BLaER1 treated with 17β-estradiol and CSF1 and Interleukin-3, amounts not matched to agents 10 nM and 100 nM (cell line): ENCODE measurements around the gene NEIL1.

Experiments
- H3K27ac ChIP-seq, 11 experiments: shearing (Covaris generic); formaldehyde crosslinking; 2 replicates each; pipeline ENCODE4 v1.8.1; 2022
- H3K27me3 ChIP-seq, 11 experiments: shearing (Covaris generic); formaldehyde crosslinking; 2 replicates each; pipeline ENCODE4 v1.8.1; 2022
- H3K36me3 ChIP-seq, 11 experiments: shearing (Covaris generic); formaldehyde crosslinking; 2 replicates each; pipeline ENCODE4 v1.8.1; 2022
- H3K4me1 ChIP-seq, 10 experiments: shearing (Covaris generic); formaldehyde crosslinking; 2 replicates each; pipeline ENCODE4 v1.8.1; 2022
- H3K4me2 ChIP-seq, 11 experiments: shearing (Covaris generic); formaldehyde crosslinking; 2 replicates each; pipeline ENCODE4 v1.8.1; 2022
- H3K4me3 ChIP-seq, 10 experiments: shearing (Covaris generic); formaldehyde crosslinking; 2 replicates each; pipeline ENCODE4 v1.8.1; 2022
- H3K9ac ChIP-seq, 11 experiments: shearing (Covaris generic); formaldehyde crosslinking; 2 replicates each; pipeline ENCODE4 v1.8.1; 2022
- H3K9me3 ChIP-seq, 11 experiments: shearing (Covaris generic); formaldehyde crosslinking; replicated peaks in 1 of 11; 2 replicates each; pipeline ENCODE4 v1.8.1; 2022
- H4K20me1 ChIP-seq, 11 experiments: shearing (Covaris generic); formaldehyde crosslinking; 2 replicates each; pipeline ENCODE4 v1.8.1; 2022
- Cebpa-rat ChIP-seq, 11 experiments: shearing (Covaris generic); IDR thresholded peaks; 2 replicates each; pipeline ENCODE4 v1.8.1; 2022

NEIL1 gene

DNA sequence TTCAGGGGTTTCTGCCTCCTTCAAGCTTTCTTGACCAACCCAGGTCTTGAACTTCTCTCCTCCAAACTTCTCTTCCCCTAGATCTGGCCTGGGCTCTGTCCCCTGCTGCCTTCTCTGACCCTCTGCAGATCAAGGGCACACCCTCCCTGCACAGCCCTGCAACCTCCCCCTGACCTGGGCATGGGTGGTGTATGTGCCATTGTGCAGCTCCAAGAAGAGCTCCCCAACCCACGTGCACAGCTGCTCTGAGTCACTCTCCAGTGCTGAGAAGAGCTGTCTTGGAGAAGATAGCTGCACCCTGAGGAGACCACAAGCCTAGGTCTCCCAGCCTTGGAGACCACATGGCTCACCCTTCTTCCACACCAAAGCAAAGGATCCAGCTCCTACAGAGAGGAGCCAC lies 13.6 kb downstream of the NEIL1 start:
- peaks cover 64 to 98% (median 76%) of the 10 kb centered on the region in 11 experiments for H3K36me3 ChIP-seq
- H3K9ac ChIP-seq: no peak overlapping the region; a peak in 1 of 22 replicates
- H3K27ac ChIP-seq: no peak overlapping the region
- no peaks in the 10 kb centered on the region for H3K9me3 ChIP-seq
- H3K4me2 ChIP-seq: no peak overlapping the region
- no peaks in the 10 kb centered on the region for H3K27me3 ChIP-seq
- H4K20me1 ChIP-seq: peaks cover 0 to 82% (median 21%) of the 10 kb centered on the region in 11 experiments; a peak in 13 of 22 replicates
- no peak overlapping the region for H3K4me3 ChIP-seq
- no peak for TF ChIP-seq Cebpa-rat (IDR thresholded peaks at IDR 0.05)
- H3K4me1 ChIP-seq: peaks cover 0 to 26% (median 21%) of the 10 kb centered on the region in 10 experiments; a peak in 17 of 20 replicates

DNA sequence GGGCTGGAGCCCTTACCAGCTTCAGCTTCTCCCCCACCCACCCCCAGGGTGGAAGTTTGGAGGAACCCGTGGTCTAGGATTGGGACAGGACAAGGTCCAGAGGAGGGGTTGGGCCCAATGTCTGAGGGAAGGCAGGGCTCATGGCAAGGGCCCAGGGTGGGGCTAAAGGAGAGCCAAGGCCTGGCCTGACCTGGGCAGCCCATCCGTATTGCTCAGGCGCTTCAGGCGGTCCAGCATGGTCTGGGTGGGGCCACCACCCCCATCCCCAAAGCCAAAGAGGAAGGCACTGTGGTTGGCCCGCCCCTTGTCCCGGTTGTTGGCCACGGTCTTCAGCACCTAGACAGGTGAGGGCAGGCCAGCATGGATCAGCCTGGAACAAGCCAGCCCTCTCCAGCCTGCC lies 14.0 kb downstream of the NEIL1 start:
- H3K27ac ChIP-seq: no peak overlapping the region
- H3K9ac ChIP-seq: no peak overlapping the region; a peak in 1 of 22 replicates
- no peak overlapping the region; a peak in 1 of 22 replicates for H3K4me2 ChIP-seq
- no peak overlapping the region for H3K4me3 ChIP-seq
- no peak for TF ChIP-seq Cebpa-rat (IDR thresholded peaks at IDR 0.05)
- no peaks in the 10 kb centered on the region for H3K27me3 ChIP-seq
- no peaks in the 10 kb centered on the region for H3K9me3 ChIP-seq
- H4K20me1 ChIP-seq: peaks cover 0 to 83% (median 20%) of the 10 kb centered on the region in 11 experiments; a peak in 13 of 22 replicates
- H3K4me1 ChIP-seq: peaks cover 0 to 26% (median 21%) of the 10 kb centered on the region in 10 experiments; a peak in 17 of 20 replicates
- H3K36me3 ChIP-seq: peaks cover 68 to 98% (median 78%) of the 10 kb centered on the region in 11 experiments

DNA sequence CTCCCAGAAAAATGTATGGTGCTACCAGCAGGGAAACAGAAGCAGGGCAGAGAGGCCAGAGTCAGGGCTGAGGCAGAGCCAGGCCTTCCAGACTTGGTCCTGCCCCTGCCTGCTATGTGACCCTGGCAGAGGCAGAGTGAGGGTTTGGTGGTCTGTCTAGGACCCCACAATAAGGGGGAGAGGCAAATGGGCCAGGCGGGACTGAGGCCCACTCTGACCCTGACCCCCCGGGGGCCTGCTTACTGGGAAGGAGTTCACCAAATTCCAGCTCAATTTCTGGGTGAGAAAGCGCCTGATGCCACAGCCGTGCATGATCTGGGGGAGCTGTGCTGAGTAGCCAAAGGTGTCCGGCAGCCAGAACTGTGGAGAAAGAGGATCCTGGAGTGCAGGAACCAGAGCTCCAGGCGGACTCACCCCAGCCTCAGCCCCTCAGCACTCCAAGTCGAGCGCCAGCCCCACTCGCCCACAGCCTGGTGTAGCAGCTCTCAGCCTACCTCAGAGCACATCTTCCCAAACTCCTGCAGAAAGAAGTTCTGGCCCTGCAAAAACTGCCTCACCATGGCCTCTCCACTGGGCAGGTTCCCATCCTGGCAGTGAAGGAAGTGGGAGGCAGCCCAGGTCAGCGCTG lies 14.6 kb downstream of the NEIL1 start:
- H4K20me1 ChIP-seq: peaks cover 1 to 83% (median 23%) of the 10 kb centered on the region in 11 experiments; a peak in 17 of 22 replicates
- H3K27me3 ChIP-seq: no peaks in the 10 kb centered on the region
- H3K27ac ChIP-seq: 0 out of 22 replicates have a peak overlapping the region, but pooled peaks of 1 of the 11 experiments have one; percentile 44
- TF ChIP-seq Cebpa-rat (IDR thresholded peaks at IDR 0.05): no peak
- H3K36me3 ChIP-seq: peaks cover 69 to 98% (median 78%) of the 10 kb centered on the region in 11 experiments
- H3K9ac ChIP-seq: peak overlapping the region in 1 of 11 experiments; percentile 57; a peak in 1 of 22 replicates
- peak overlapping the region in 2 of 11 experiments; percentile 72 to 82; a peak in 2 of 22 replicates for H3K4me2 ChIP-seq
- no peaks in the 10 kb centered on the region for H3K9me3 ChIP-seq
- no peak overlapping the region for H3K4me3 ChIP-seq
- H3K4me1 ChIP-seq: peaks cover 0 to 28% (median 21%) of the 10 kb centered on the region in 10 experiments; a peak in 17 of 20 replicates

DNA sequence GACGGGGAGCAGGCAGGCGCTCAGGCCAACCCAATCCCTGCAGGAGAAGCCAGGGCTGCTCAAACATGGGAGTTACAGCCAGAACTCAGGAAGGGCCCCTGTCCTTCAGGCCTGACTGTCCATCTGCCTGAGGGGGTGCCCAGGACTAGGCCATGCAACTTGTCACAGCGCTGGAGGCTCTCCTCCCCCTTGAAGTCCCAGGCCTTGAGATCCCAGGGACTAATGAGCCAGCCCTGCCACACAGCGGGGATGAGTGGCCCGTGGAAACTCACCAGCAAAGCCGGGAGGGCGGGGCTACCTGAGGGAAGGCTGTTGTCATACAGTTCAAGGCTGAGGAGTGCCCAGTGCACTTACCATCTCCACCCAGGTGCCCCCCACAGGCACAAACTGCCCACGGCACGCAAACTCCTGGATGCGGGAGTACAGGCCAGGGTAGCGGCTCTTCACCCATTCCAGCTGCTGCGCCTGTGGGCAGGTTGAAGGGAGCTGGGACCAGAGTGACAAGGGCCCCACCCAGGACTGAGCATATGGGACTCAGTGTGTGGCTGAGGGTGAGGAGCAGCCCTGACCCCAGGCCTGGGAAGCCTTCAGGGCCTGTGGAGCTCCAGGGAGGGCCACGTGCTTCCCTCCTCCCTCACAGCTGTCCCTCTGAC lies 15.3 kb downstream of the NEIL1 start:
- Histone ChIP-seq H3K27ac (peak overlapping the region in 6 of 11 experiments; percentile 6 to 59 (median 28); a peak in 6 of 22 replicates), H3K36me3 (peaks cover 69 to 98% (median 79%) of the 10 kb centered on the region in 11 experiments), H3K4me1 (peaks cover 0 to 34% (median 24%) of the 10 kb centered on the region in 10 experiments; a peak in 17 of 20 replicates), H3K4me2 (peak overlapping the region in 8 of 11 experiments; percentile 18 to 88 (median 71); a peak in 16 of 22 replicates), H3K27me3 (no peaks in the 10 kb centered on the region), H4K20me1 (peaks cover 7 to 84% (median 26%) of the 10 kb centered on the region in 11 experiments; a peak in 19 of 22 replicates), H3K4me3 (no peak overlapping the region), H3K9me3 (no peaks in the 10 kb centered on the region), H3K9ac (peak overlapping the region in 8 of 11 experiments; percentile 33 to 62 (median 48); a peak in 14 of 22 replicates)
- TF ChIP-seq Cebpa-rat (IDR thresholded peaks at IDR 0.05): no peak

DNA sequence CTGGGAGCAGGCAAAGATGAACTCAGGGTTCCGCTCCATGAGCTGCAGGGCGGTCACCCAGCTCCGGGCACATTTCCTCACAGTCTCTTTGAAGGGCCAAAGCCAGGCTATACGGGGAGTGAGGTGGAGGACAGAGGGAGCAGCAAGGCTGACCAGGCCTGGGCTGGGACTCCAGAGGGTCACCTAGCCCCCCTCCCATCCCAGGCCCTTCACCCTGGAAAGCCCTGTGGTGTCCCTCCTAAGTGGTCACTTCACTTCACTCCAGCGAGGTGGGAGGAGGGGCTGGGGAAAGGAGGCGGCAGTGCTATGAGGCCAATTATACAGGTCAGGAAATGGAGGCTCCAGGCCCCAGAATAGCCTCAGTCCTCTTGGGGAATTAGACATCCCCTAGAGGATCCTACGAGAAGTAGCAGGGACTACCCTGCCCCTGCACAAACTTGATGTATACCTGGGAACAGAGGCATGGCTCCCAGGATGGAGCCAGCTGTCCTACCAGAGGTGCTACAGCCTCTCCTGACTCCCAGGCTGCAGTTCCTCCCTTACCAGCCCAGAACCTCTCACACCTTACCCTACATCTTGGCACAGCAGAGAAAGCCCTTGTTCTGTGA lies 15.9 kb downstream of the NEIL1 start:
- Histone ChIP-seq H3K4me3 (no peak overlapping the region), H3K27ac (peak overlapping the region in 6 of 11 experiments; percentile 6 to 59 (median 28); a peak in 7 of 22 replicates), H3K9ac (peak overlapping the region in 8 of 11 experiments; percentile 33 to 62 (median 48); a peak in 15 of 22 replicates), H4K20me1 (peaks cover 13 to 90% (median 32%) of the 10 kb centered on the region in 11 experiments; a peak in 19 of 22 replicates), H3K27me3 (no peaks in the 10 kb centered on the region), H3K9me3 (no peaks in the 10 kb centered on the region), H3K4me1 (peaks cover 0 to 40% (median 30%) of the 10 kb centered on the region in 10 experiments; a peak in 18 of 20 replicates), H3K36me3 (peaks cover 65 to 97% (median 83%) of the 10 kb centered on the region in 11 experiments), H3K4me2 (peak overlapping the region in 10 of 11 experiments; percentile 11 to 88 (median 66); a peak in 16 of 22 replicates)
- TF ChIP-seq Cebpa-rat (IDR thresholded peaks at IDR 0.05): no peak

DNA sequence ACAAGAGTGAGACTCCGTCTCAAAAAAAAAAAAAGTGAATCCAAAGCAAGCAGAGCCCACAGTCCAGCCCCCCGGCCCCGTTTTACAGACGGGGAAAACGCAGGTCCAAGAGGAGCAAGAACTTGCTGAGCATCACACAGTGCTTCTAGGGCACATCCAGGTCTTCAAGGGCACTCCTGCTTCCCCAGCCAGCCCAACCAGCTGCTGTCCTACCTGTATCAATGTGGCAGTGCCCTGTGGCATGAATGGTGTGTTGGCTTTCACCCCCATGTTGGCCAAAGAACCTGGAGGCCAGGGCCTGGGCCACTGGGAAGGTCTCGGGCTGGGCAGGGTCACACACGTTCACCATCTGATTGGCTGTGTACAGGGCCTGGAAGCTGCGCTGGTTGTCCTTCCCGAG lies 16.9 kb downstream of the NEIL1 start:
- Histone ChIP-seq H3K4me3 (no peak overlapping the region), H3K4me1 (peaks cover under 1 to 42% (median 31%) of the 10 kb centered on the region in 10 experiments; a peak in 19 of 20 replicates), H4K20me1 (peaks cover 13 to 83% (median 32%) of the 10 kb centered on the region in 11 experiments; a peak in 19 of 22 replicates), H3K27ac (no peak overlapping the region), H3K27me3 (no peaks in the 10 kb centered on the region), H3K9ac (no peak overlapping the region; a peak in 1 of 22 replicates), H3K4me2 (peak overlapping the region in 5 of 11 experiments; percentile 1 to 84 (median 18); a peak in 4 of 22 replicates), H3K36me3 (peaks cover 54 to 87% (median 73%) of the 10 kb centered on the region in 11 experiments), H3K9me3 (no peaks in the 10 kb centered on the region)
- TF ChIP-seq Cebpa-rat (IDR thresholded peaks at IDR 0.05): no peak

DNA sequence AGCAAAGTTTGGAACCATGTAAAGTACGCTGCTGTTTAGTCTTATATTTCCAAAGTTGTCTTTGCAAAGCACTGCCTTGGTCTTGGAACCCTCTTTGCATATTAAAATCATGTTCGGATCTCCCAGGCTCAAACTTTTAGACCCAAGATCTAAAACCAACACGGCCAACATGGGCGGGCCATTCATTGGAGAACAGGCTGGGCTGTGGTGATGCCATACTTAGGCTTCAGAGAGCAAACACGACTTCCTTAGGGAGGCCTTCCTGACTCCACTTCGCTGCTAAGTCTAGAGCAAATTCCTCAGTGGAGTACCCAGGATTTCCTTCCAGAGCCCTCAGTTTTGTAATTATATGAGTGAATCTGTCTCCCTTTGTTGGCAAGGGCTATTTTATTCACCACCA lies 18.0 kb downstream of the NEIL1 start:
- Histone ChIP-seq H3K36me3 (peaks cover 44 to 82% (median 67%) of the 10 kb centered on the region in 11 experiments), H3K4me2 (no peak overlapping the region), H3K9me3 (no peaks in the 10 kb centered on the region), H3K4me3 (no peak overlapping the region), H3K4me1 (peaks cover 11 to 53% (median 42%) of the 10 kb centered on the region in 10 experiments), H3K27ac (no peak overlapping the region), H3K27me3 (no peaks in the 10 kb centered on the region), H4K20me1 (peaks cover 17 to 74% (median 33%) of the 10 kb centered on the region in 11 experiments; a peak in 20 of 22 replicates), H3K9ac (0 out of 22 replicates have a peak overlapping the region, but pooled peaks of 1 of the 11 experiments have one; percentile 15)
- TF ChIP-seq Cebpa-rat (IDR thresholded peaks at IDR 0.05): no peak

DNA sequence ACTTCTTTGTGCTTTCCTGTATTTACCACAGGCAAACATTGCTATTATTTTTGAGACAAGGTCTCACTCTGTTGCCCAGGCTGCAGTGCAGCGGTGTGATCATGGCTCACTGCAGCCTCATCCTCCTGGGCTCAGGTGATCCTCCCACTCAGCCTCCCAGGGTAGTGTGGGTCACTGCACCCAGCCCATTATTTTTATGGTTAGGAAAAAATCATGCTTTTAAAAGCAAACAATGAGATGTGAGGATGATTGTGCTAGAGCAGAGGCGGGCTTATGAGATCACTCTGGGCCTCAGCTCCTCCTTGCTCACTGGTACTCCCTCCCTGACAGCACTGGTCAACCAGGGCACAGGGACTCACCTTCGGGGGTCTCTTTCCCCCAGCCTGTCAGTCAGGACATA lies 19.3 kb downstream of the NEIL1 start:
- H3K4me3 ChIP-seq: no peak overlapping the region
- peaks cover 21 to 58% (median 49%) of the 10 kb centered on the region in 10 experiments for H3K4me1 ChIP-seq
- no peak for TF ChIP-seq Cebpa-rat (IDR thresholded peaks at IDR 0.05)
- H3K36me3 ChIP-seq: peaks cover 51 to 82% (median 68%) of the 10 kb centered on the region in 11 experiments
- H3K27ac ChIP-seq: no peak overlapping the region
- H3K4me2 ChIP-seq: no peak overlapping the region; a peak in 1 of 22 replicates
- no peaks in the 10 kb centered on the region for H3K9me3 ChIP-seq
- H3K9ac ChIP-seq: peak overlapping the region in 1 of 11 experiments; percentile 10; a peak in 2 of 22 replicates
- H4K20me1 ChIP-seq: peaks cover 17 to 61% (median 32%) of the 10 kb centered on the region in 11 experiments; a peak in 20 of 22 replicates
- H3K27me3 ChIP-seq: no peaks in the 10 kb centered on the region
